KG1 (cell line): ENCODE data around the gene PRDM11.
"Not testable (repeated sequence)": the region's sequence is repeated elsewhere in the genome, so short reads cannot be mapped to it uniquely, and the experiment has no call there.

ENCODE experiments used
- DNase-seq: peaks from one replicate; lab custom pipeline; 2025; lab: John Stamatoyannopoulos, UW

Gene PRDM11

DNA sequence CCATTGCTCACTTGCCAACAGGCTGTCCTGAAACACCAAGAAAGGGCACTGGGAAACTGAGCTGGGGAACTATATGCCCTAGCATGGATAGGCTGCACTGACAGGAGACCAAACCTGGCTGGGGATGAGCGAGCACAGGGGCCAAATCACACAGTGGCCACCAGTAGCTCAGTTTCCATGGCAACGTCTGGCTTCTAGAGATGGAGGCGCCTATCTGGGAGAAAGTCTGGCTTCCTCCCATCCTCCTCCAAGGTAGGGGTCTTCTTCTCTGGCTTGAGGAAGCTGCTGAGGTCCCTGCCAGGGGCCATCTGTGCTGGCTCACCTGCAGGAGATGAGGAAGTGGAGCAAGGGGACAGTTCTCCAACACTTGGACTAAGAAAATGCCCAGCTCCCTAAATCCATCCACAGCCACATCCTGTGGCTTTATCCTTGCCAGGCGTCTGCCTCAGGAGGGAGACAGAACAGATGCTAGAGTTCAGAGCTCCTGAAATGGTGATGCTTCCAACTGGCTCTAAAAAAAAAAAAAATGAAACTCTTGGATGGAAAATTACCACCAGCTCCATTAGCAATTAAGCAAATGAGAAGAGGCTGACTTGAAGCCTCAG is 91.4 kb downstream of the PRDM11 start:
- no peak for DNase-seq

DNA sequence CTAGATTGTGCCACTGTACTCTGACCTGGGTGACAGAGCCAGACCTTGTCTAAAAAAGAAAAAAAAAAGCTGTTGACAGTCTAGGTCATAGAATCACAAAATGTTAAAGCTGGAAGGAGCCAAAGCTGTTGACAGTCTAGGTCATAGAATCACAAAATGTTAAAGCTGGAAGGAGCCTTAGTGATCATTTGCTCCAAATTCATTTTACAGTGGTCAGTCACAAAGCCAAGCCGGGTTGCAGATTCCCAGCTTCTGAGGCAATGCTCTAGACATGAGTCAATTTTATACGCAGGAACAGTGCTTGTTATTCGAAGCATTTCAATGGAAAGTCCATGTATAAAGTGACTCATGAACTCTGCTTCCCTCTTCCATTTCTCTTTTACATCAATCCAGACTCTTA is 92.3 kb downstream of the PRDM11 start:
- no peak for DNase-seq

DNA sequence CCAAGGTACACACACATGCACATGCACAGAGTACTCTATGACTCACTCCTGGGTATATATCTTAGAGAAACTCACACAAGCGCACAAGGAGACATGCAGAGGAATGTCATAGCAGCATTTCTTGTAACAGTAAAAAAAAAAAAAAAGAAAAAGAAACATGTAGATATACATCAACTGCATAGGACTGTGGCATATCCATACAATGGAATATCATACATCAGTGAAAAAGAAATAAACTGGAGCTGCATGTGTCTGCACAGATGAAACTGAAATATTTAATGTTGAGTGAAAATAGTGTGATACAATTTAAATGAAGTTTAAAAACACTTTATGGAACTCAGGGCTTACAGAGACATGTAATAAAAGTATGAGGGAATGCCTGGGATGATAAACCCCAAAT is 93.3 kb downstream of the PRDM11 start:
- DNase-seq, result no peak

DNA sequence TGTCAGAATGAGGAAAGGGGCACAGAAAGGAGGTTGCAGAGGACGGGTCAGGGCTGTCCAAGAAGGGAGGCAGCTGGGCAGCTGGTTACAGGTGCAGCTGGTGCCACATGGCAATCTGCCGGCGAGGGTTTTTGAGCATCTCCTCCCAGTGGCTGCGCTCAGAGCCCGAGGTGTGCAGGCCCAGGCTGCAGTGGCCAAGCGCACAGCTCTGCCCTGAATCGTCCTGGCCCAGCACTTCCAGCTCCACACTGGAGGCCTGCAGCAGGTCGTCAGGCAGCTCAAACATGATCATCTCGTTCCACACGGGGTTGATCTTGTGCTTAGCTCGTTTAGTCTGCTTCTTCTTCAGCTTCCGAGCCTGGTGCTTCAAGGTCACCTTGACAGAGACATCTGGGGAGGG is 97.5 kb downstream of the PRDM11 start:
- no peak for DNase-seq

DNA sequence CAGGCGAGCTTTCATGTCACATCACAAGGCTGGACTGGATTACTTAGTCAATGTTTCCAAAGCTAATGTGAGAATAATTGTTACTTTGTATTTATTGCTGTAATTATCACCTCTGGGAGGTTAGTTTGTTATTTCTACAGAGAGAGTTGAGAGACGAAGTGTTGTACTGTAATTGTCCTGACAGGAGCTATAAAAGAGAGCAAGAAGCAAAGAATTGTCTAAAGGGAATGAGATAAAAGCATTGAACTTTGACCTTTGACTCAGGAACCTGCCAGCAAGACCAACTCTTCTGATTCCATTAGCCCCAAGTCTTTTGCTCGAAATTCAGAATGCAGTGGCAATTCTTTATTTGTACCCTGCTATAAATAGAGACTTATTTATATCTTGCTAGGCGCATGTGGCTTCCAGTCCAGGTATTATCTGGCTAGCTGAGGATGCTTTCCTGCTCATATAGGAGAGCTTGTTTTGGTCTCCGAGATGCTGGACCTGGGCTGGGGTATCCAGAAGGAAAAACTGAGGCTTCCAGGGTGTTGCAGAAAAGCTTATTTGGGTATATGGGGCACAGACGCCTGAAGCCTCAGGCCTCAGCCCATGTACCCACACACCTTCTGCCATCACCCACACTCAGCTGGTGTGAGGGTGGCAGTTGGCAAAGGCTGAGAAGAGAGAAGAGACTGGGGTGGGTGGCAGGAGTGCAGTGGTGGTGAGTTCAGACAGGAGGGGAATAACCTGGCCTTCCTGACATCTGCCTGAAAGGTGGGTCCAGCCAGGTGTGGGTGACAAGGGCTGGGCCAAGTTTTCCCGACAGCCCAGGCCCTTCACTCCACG is 99.0 kb downstream of the PRDM11 start:
- DNase-seq, result no peak

- DNase-seq, result no peak
These were observed 99.8 kb downstream of the PRDM11 start for GRCh38 chr11:45246241-45246640.

DNA sequence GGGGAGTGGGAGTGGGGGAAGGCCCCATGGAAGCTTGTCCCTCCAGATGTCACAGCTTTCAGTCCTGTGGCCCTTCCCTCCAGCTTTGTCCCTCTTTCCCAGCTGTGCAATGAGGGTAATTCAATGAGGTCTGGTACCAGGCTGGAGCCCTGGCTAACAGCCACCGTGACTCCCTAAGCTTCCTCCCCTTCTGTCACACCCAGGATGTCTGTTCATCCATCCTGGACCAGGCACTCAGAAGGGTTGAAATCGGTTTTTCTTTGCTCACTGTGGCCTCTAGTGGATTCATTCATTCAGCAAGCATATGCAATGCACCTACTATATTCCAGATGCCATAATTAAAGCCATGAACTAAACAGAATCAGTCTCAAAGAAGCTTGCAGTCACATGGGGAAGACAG is 101.0 kb downstream of the PRDM11 start:
- DNase-seq, result no peak

- no peak for DNase-seq
These were observed 102.1 kb downstream of the PRDM11 start for GRCh38 chr11:45248501-45249011.

DNA sequence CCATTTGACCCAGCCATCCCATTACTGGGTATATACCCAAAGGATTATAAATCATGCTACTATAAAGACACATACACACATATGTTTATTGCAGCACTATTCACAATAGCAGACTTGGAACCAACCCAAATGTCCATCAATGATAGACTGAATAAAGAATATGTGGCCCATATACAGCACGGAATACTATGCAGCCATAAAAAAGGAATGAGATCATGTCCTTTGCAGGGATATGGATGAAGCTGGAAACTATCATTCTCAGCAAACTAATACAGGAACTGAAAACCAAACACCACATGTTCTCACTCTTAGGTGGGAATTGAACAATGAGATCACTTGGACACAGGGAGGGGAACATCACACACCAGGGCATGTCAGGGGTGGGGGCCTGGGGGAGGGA is 102.9 kb downstream of the PRDM11 start:
- not testable (repeated sequence) for DNase-seq

GRCh38 chr11:45250035-45250718 is 103.7 kb downstream of the PRDM11 start:
- DNase-seq, result no peak

GRCh38 chr11:45252134-45252856 is 105.9 kb downstream of the PRDM11 start:
- DNase-seq, result no peak

DNA sequence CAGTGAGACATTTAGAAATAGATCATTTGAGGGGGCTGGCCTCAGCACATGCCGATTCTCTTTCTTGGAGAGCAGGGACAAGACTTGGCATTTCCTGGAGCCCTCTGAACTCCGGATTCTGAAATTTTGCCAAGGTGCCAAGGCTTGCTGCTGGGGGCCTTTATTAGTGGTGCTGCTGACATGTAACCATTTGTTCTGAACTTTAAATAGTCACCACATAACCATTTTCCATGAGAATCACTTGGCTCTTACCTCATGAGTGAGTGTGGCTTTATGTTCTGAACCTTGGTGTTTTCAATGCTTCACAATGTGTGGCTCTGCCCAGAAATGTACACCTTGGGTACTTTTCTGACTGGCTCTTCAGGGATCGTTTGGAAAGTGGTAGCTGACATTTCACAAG is 106.4 kb downstream of the PRDM11 start:
- no peak for DNase-seq

- DNase-seq, result no peak
These were observed 107.2 kb downstream of the PRDM11 start for GRCh38 chr11:45253640-45254039.

GRCh38 chr11:45254070-45254469 is 107.6 kb downstream of the PRDM11 start:
- DNase-seq, result no peak

DNA sequence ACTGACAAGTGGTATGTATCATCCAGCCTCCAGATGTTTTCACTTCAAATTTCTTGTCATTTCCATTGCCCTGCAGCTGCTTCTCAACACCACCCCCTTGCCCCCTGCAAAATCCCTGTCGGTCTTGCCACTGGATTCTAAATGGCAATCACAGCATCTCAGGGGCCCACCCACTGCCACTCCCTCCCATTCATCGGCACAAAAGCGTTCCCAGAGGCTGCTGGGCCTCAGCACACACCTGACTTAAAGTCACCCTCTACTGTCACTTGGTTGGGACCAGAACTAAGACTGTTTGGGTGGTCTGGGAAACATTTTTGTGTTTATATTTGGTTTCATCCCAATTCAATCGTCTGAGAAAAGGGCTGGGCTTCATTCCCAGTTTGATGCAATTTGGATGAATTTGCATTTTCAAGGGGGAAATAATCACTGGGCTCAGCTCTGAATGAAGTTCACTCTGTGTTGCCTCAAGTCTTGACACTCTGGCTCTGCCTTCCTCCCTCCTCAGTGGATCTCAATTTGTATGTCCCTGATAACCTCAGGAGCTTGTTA is 112.6 kb downstream of the PRDM11 start:
- no peak for DNase-seq

GRCh38 chr11:45259592-45259991 is 113.2 kb downstream of the PRDM11 start:
- no peak for DNase-seq

DNA sequence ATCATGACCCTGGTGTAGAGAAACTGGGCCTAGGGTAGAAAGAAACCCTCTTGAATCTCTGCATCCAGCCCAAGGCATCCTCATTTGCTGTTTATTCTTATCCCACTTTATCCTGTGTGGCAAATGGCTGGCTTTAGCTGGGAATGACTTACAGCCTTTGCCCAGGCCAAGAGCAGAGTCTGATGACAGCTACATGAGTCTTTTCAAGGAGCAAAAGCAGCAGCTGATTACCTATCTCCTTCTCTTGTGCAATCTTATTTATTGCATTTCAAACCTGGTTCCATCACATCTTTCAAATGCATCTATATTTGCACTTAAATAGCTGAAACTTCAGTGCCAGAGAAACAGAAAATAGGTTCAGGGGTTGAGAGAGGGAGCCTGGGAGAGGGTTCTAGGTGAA is 113.6 kb downstream of the PRDM11 start:
- DNase-seq, result no peak

DNA sequence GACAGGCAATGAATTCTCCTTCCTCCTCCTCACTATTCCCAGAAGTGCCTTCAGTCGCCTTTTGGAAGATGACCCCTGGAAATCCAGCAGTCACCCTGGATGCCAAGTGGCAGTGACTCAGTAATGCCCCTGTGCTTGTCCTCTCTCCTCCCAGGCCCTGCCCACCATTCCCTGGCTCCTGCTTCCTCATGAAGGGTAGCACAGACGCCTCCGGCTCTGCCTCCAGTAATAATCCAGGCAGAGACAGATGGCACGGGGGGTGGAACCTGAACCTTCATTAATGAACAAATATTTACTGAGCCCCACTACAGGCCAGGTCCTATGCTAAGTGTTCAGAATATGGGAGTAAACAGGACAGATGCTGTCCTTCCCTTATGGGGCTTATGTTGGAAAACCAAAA is 116.5 kb downstream of the PRDM11 start:
- DNase-seq, result no peak

DNA sequence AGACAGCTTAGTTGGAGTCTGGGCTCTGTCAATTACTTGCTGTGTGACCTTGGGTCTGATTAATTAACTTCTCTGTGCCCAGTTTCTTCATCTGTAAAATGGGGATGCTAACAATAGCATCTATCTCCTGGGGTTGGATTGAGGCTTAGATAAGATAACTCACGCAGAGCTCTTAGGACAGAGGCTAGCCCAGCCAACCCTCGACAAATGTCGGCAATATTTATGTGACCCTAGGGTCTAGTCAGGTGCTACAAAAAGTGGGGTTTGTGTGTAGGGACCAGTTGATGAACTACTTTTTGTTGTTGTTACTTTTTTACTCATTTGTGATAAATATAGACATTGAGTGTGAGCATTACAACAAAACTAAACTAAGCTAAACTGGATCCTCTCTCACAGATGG is 117.3 kb downstream of the PRDM11 start:
- DNase-seq, result no peak

DNA sequence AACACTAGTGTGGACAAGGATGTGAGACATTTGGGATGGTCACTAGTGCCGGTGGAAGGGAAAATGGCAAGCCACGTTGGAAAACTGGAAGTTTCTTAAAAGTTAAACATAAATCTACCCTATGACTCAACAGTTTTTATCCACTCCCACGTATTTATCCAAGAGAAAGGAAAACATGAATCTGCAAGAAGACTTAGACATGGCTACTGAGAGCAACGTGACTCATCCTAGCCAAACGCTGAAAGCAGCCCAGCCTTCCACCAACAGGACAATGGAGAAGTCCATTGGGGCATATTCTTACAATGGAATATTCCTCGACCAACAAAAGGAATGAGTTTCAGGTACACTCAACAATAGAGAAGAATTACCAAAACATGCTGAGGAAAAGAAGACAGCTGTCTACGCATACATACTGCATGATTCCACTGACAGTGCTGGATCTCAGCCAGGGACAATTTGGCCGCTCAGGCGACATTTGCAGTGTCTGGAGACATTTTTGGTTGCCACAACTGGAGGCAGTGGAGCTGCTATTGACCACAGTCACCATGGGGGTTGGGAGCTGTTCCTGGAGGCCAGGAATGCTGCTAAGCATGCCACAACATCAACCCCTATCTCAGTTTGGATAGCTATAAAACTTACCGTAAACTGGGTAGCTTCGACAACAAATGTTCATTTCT is 118.5 kb downstream of the PRDM11 start:
- DNase-seq, result no peak

GRCh38 chr11:45265969-45266675 is 119.7 kb downstream of the PRDM11 start:
- DNase-seq, result no peak
